Aorta (tissue), 5 donors: ENCODE results near the gene SLC22A4. TPM values are rescaled to one million over a fixed set of nuclear protein-coding genes. Genes with fewer than 3 reads are reported as not detected.

Experiments
- ATAC-seq: fragments of 200-7000 bp; cut with Tn5 transposase; one replicate; pipeline ENCODE4 v1.9.1; 2022; ENCODE audit warnings: moderate library complexity; ENCODE audit not compliant: low FRiP score
- DNase-seq, 2 donors: peaks; one replicate each; pipeline ENCODE4 v3.0.0-alpha.2; 2020
- H3K27ac ChIP-seq, 2 donors: one replicate each; pipeline ENCODE4 v1.5.1; 2013; ENCODE audit warnings: low read length in 2 of 2, mild to moderate bottlenecking in 2 of 2, moderate library complexity in 2 of 2, control low read depth in 1 of 2, inconsistent platforms in 1 of 2, low read depth in 1 of 2
- H3K27me3 ChIP-seq, 2 donors: one replicate each; pipeline ENCODE4 v1.6.1; 2013; ENCODE audit warnings: control low read depth in 1 of 2, low read length in 1 of 2, mild to moderate bottlenecking in 1 of 2, moderate library complexity in 1 of 2; ENCODE audit not compliant: insufficient read depth in 2 of 2, control insufficient read depth in 1 of 2
- H3K36me3 ChIP-seq, 2 donors: one replicate each; pipeline ENCODE4 v1.6.1; 2013; ENCODE audit warnings: control low read depth in 1 of 2, low read length in 1 of 2, mild to moderate bottlenecking in 1 of 2; ENCODE audit not compliant: insufficient read depth in 2 of 2, control insufficient read depth in 1 of 2
- H3K4me1 ChIP-seq, 2 donors: one replicate each; pipeline ENCODE4 v1.6.1; 2013; ENCODE audit warnings: low read length in 2 of 2, control low read depth in 1 of 2, mild to moderate bottlenecking in 1 of 2, moderate library complexity in 1 of 2; ENCODE audit not compliant: insufficient read depth in 2 of 2, control insufficient read depth in 1 of 2
- H3K4me3 ChIP-seq, 2 donors: one replicate each; pipeline ENCODE4 v1.5.1; 2013; ENCODE audit warnings: low read length in 2 of 2, control low read depth in 1 of 2, mild to moderate bottlenecking in 1 of 2
- H3K9me3 ChIP-seq: one replicate; pipeline ENCODE4 v1.6.1; 2013; ENCODE audit warnings: mild to moderate bottlenecking, low read length; ENCODE audit not compliant: control insufficient read depth
- WGBS, 2 donors: extraction: QIAGEN DNeasy Blood & Tissue Kit; methylation state at CpG; one replicate each; pipeline ENCODE4 v1.1.7; 2013; 5-methylcytosine and 5-hydroxymethylcytosine counted together
- intact Hi-C, 2 donors: fragments of 100-400 bp; cut with DNase I; formaldehyde crosslinking; loops; one replicate each; pipeline versions ENCODE4 v1.14.2 to v1.15.0; 2022
- polyA plus RNA-seq, 2 donors: library from polyadenylated mRNA; stranded (reverse); fragments of 200-250 nt; gene quantifications; one replicate each; pipeline ENCODE4 v1.2.3, GENCODE V29; 2013
- total RNA-seq, 2 donors: library from RNA; stranded (reverse); fragmentation: NEBNext Ultra II Directional; extraction: Animal tissue kit (Norgen Biotek cat#: 25700); gene quantifications; one replicate each; pipeline ENCODE4 v1.2.1, GENCODE V29; 2021
- donor health status: healthy with polysubstance abuse.
- donor health status: Bipolar disorder and iron deficiency.
- donor health status: DM: no; HTN: no; CAD: no.
- donor health status: DM: no; HTN: no; CAD: no.
- donor health status: DM: yes; HTN: yes; CAD: no.

SLC22A4 gene
- total and polyA plus RNA-seq, 4 donors, result 1.3 to 5.5 (median 3.1) TPM

GRCh38 chr5:132260714-132261551 is 33.3 kb upstream of the SLC22A4 start:
- H3K4me3 ChIP-seq, result no peak overlapping the region
- peak; percentile 79 to 84 for DNase-seq
- no peaks in the 10 kb centered on the region for H3K9me3 ChIP-seq
- whole genome bisulfite sequencing, 2 donors, result 47 to 65% methylated on average over 6 of the region's 6 CpGs
- intact Hi-C loops, result loop anchor here in 1 of 2 donors (10.0 kb wide), 1 partner anchor 234 kb away; the partner anchor contains the start of gene IRF1
- H3K4me1 ChIP-seq, result no peaks in the 10 kb centered on the region
- no peaks in the 10 kb centered on the region for H3K36me3 ChIP-seq
- H3K27me3 ChIP-seq, result no peaks in the 10 kb centered on the region
- no peak for ATAC-seq
- peak overlapping the region in 1 of 2 donors; percentile 13 for H3K27ac ChIP-seq

DNA sequence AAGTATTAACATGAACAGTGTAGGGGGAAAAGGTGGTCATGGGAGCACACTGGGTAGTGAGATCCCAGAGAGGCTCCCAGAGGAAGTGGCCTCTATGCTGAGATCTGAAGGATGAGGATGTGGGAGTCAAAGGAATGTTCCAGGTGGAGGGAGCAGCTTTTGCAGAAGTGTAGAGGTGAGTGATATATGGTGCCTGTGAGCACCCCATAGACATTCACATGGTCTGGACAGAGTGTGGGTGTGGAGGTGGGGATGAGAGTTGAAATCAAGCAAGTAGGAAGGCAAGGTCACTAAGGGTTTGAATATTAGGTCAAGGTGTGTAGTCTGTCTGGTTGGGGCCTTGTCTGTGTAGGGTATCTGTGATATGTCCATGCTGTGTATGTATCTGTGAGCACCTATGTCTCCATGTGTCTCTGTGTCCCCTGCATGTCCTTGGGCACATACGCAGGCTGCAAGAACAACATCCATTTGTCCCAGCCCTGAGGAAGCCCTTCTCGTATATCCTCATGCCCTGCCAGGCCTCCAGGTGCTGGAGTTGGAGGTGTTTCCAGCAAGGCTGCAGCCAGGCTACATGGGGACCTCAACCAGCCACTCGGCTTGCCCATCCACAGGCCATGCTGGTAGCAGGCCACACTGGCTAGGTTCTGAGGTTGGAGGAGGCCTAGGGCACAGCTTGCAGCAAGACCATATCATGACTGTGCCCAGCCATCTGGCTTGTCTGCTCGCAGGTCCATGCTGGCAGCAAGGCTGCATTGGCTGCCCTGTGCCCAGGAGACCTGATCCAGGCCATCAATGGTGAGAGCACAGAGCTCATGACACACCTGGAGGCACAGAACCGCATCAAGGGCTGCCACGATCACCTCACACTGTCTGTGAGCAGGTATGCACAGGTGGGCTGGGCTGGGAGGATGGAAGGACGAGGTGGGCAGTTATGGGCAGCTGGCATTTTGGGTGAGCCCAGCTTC is 32.0 kb upstream of the SLC22A4 start:
- H3K36me3 ChIP-seq, result no peaks in the 10 kb centered on the region
- WGBS, 2 donors, result 93 to 94% methylated on average over 7 of the region's 7 CpGs
- no peak for ATAC-seq
- H3K9me3 ChIP-seq, result no peaks in the 10 kb centered on the region
- no peak overlapping the region for H3K4me3 ChIP-seq
- peak in 1 of 2 donors; percentile 70 for DNase-seq
- intact Hi-C loops, result loop anchor here in 1 of 2 donors (10.0 kb wide), 1 partner anchor 233 kb away; the partner anchor contains the start of gene IRF1
- no peak overlapping the region for H3K27ac ChIP-seq
- H3K4me1 ChIP-seq, result no peaks in the 10 kb centered on the region
- no peaks in the 10 kb centered on the region for H3K27me3 ChIP-seq

GRCh38 chr5:132262882-132263547 is 31.2 kb upstream of the SLC22A4 start:
- intact Hi-C loops, result loop anchor here in 1 of 2 donors (10.0 kb wide), 1 partner anchor 232 kb away; the partner anchor contains the start of gene IRF1

GRCh38 chr5:132263548-132264261 is 30.5 kb upstream of the SLC22A4 start:
- 64 to 65% methylated on average over 7 of the region's 7 CpGs for WGBS, 2 donors
- Histone ChIP-seq H3K4me3 (no peak overlapping the region), H3K9me3 (no peaks in the 10 kb centered on the region), H3K27me3 (no peaks in the 10 kb centered on the region), H3K4me1 (no peaks in the 10 kb centered on the region), H3K36me3 (no peaks in the 10 kb centered on the region), H3K27ac (peak overlapping the region in 1 of 2 donors; percentile 28)
- ATAC-seq (no peak), DNase-seq (peak; percentile 80 to 94)
- intact Hi-C loops, result loop anchor here in 1 of 2 donors (10.0 kb wide), 1 partner anchor 231 kb away; the partner anchor contains the start of gene IRF1

More at GRCh38 chr5:132262882-132263547, 31.2 kb upstream of the SLC22A4 start:
- H3K9me3 ChIP-seq, result no peaks in the 10 kb centered on the region
- no peak overlapping the region for H3K4me3 ChIP-seq
- no peaks in the 10 kb centered on the region for H3K4me1 ChIP-seq
- no peaks in the 10 kb centered on the region for H3K36me3 ChIP-seq
- WGBS, 2 donors, result 96 to 97% methylated on average over 2 of the region's 2 CpGs
- peak in 1 of 2 donors; percentile 53 for DNase-seq
- no peak for ATAC-seq
- H3K27me3 ChIP-seq, result no peaks in the 10 kb centered on the region
- peak overlapping the region in 1 of 2 donors; percentile 28 for H3K27ac ChIP-seq

DNA sequence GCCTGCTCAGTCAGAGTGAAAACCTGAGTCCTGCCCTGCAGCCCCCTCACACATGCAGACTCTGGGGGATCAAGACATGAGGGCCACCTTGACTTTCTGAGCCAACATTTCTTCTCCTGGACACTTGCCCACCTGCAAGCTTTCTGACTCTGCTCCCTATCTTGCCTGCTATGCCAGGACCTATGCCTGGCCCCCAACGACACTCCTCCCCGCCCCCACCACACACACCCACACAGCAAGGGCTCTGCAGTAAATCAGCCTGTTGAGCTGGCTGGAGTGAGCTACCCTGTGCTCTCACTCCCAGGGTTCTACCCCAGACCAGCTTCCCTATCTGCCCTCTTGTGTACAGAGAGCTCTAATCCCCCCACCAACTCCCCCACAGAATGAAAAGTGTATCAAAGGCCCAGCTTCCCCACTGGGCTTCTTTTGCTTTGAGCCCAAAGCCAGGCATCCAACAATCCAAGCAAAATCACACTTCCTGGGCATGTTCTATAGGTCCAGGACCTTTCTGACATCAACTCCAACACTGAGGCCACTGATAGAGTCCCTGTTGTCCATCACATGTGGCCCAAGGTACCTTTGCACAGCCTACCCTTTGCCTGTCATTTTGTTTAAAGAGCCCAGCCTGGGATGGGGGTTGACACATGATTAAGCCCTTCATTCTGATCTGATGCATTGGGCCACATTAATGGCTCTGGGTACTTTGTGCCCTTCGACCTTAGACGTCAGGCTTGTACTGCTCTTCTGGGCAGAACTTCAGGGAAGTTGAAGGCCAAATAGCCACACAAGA is 29.5 kb upstream of the SLC22A4 start:
- WGBS, 2 donors, result 68% methylated on average over 4 of the region's 4 CpGs
- no peaks in the 10 kb centered on the region for H3K36me3 ChIP-seq
- intact Hi-C loops, result loop anchor here in 1 of 2 donors (10.0 kb wide), 1 partner anchor 230 kb away; the partner anchor contains the start of gene IRF1
- H3K27me3 ChIP-seq, result no peaks in the 10 kb centered on the region
- ATAC-seq (no peak), DNase-seq (peak; percentile 37 to 52)
- peak overlapping the region in 1 of 2 donors; percentile 94 for H3K27ac ChIP-seq
- H3K4me3 ChIP-seq, result no peak overlapping the region
- H3K9me3 ChIP-seq, result no peaks in the 10 kb centered on the region
- no peaks in the 10 kb centered on the region for H3K4me1 ChIP-seq

- H3K4me1 ChIP-seq, result no peaks in the 10 kb centered on the region
Measured at GRCh38 chr5:132265336-132266030, 28.7 kb upstream of the SLC22A4 start.

More at GRCh38 chr5:132265336-132266030, 28.7 kb upstream of the SLC22A4 start:
- intact Hi-C loops, result loop anchor here in 1 of 2 donors (10.0 kb wide), 1 partner anchor 229 kb away; the partner anchor contains the start of gene IRF1
- H3K36me3 ChIP-seq, result no peaks in the 10 kb centered on the region
- H3K9me3 ChIP-seq, result no peaks in the 10 kb centered on the region
- WGBS, 2 donors, result 16 to 21% methylated on average over 8 of the region's 8 CpGs
- peak overlapping the region in 1 of 2 donors; percentile 94 for H3K27ac ChIP-seq
- no peaks in the 10 kb centered on the region for H3K27me3 ChIP-seq
- no peak overlapping the region for H3K4me3 ChIP-seq
- peak; percentile 85 to 86 for DNase-seq
- peak; percentile 88 for ATAC-seq
